ENCODE measurements around the gene UBE2D2. TPM values are rescaled to one million over a fixed set of nuclear protein-coding genes. Genes with fewer than 3 reads are reported as not detected.
A peak's percentile ranks its signal among the peaks of the same experiment; 100 is the strongest.
"Not testable (repeated sequence)": the region's sequence is repeated elsewhere in the genome, so short reads cannot be mapped to it uniquely, and the experiment has no call there.

The UBE2D2 gene
- total and polyA plus RNA-seq, 2 experiments from 2014 or later: 120 to 172 TPM

- Histone ChIP-seq H3K36me3 (ENCODE audit: insufficient read depth) (peaks cover 43% of the 10 kb centered on the region), H3F3A (replicated peaks; ENCODE audit: low read depth) (peaks cover 25% of the 10 kb centered on the region), H4K20me1 (replicated peaks; ENCODE audit: insufficient read depth) (peaks cover 13% of the 10 kb centered on the region)
- not testable (repeated sequence) for H3K79me2 ChIP-seq (replicated peaks; ENCODE audit: insufficient read depth); H3K27ac ChIP-seq (ENCODE audit: low read depth); H2AFZ ChIP-seq; H3K27ac Mint-ChIP-seq; H3K9me3 Mint-ChIP-seq; H3K4me3 ChIP-seq; ATAC-seq; H3K4me1 ChIP-seq (ENCODE audit: insufficient read depth); H3K9me2 ChIP-seq (ENCODE audit: insufficient read depth); H3K27me3 ChIP-seq (ENCODE audit: insufficient read depth); DNase-seq (ENCODE audit: low spot score); H3K4me3 Mint-ChIP-seq; H3K27me3 Mint-ChIP-seq (ENCODE audit: insufficient read depth, low read depth, poor library complexity); H3K4me1 Mint-ChIP-seq; H3K4me2 ChIP-seq
- peaks cover 71% of the 10 kb centered on the region for H3K36me3 Mint-ChIP-seq (ENCODE audit: low read depth)
Measured at GRCh38 chr5:139625398-139625797, 64.3 kb downstream of the UBE2D2 start.

- Mint-ChIP-seq H3K9me3 (no peaks in the 10 kb centered on the region), H3K4me3 (no peak overlapping the region), H3K36me3 (ENCODE audit: low read depth) (peaks cover 29% of the 10 kb centered on the region), H3K27me3 (ENCODE audit: insufficient read depth, low read depth, poor library complexity) (peaks cover 23% of the 10 kb centered on the region), H3K27ac (no peak overlapping the region), H3K4me1 (peaks cover 20% of the 10 kb centered on the region)
- TF ChIP-seq ETS1 (IDR thresholded peaks at IDR 0.05) (no peak), POLR2AphosphoS5 (IDR thresholded peaks at IDR 0.05; ENCODE audit: low read depth) (no peak), EZH2 (IDR thresholded peaks at IDR 0.05; ENCODE audit: low read depth, unreplicated experiment) (no peak), EZH2phosphoT487 (IDR thresholded peaks at IDR 0.05; ENCODE audit: unreplicated experiment) (no peak), ZNF114 (CRISPR knock-in tag; IDR thresholded peaks at IDR 0.05) (no peak), CTCF (conservative IDR thresholded peaks at IDR 0.05; ENCODE audit: low read depth in 2 of 2) (no peak), NANOG (IDR thresholded peaks at IDR 0.05; ENCODE audit: borderline replicate concordance) (no peak), STAT1 (IDR thresholded peaks at IDR 0.05; ENCODE audit: unreplicated experiment) (no peak), CREB1 (CRISPR knock-in tag; IDR thresholded peaks at IDR 0.05; ENCODE audit: low read depth) (no peak), ZNF331 (CRISPR knock-in tag; IDR thresholded peaks at IDR 0.05; ENCODE audit: low read depth) (no peak), JUNB (IDR thresholded peaks at IDR 0.05; ENCODE audit: unreplicated experiment) (no peak)
- no peaks in the 10 kb centered on the region for H3K9me2 ChIP-seq (ENCODE audit: insufficient read depth)
- H3K27ac ChIP-seq (ENCODE audit: low read depth): 0 out of 2 replicates have a peak overlapping the region, but pooled peaks have one; percentile 14
- peaks cover 15% of the 10 kb centered on the region for H4K20me1 ChIP-seq (replicated peaks; ENCODE audit: insufficient read depth)
- H3F3A ChIP-seq (replicated peaks; ENCODE audit: low read depth): peaks cover 52% of the 10 kb centered on the region
- H3K4me3 ChIP-seq: no peak overlapping the region
- peaks cover 19% of the 10 kb centered on the region for H3K4me1 ChIP-seq (ENCODE audit: insufficient read depth)
- H3K36me3 ChIP-seq (ENCODE audit: insufficient read depth): peaks cover 19% of the 10 kb centered on the region
- H2AFZ ChIP-seq: no peak overlapping the region
- ATAC-seq: no peak
- no peaks in the 10 kb centered on the region for H3K27me3 ChIP-seq (ENCODE audit: insufficient read depth)
- no peak for DNase-seq (ENCODE audit: low spot score)
- H3K4me2 ChIP-seq: no peak overlapping the region
- H3K79me2 ChIP-seq (replicated peaks; ENCODE audit: insufficient read depth): no peaks in the 10 kb centered on the region; the same call in 1 of the 2 replicates
Measured at GRCh38 chr5:139630855-139631254, 69.7 kb downstream of the UBE2D2 start.
